ENCODE data around the gene NR2F2. TPM values are rescaled to one million over a fixed set of nuclear protein-coding genes. Genes with fewer than 3 reads are reported as not detected.

The NR2F2 gene
- total RNA-seq, 1 experiment from 2014 or later: 3.1 TPM

DNA sequence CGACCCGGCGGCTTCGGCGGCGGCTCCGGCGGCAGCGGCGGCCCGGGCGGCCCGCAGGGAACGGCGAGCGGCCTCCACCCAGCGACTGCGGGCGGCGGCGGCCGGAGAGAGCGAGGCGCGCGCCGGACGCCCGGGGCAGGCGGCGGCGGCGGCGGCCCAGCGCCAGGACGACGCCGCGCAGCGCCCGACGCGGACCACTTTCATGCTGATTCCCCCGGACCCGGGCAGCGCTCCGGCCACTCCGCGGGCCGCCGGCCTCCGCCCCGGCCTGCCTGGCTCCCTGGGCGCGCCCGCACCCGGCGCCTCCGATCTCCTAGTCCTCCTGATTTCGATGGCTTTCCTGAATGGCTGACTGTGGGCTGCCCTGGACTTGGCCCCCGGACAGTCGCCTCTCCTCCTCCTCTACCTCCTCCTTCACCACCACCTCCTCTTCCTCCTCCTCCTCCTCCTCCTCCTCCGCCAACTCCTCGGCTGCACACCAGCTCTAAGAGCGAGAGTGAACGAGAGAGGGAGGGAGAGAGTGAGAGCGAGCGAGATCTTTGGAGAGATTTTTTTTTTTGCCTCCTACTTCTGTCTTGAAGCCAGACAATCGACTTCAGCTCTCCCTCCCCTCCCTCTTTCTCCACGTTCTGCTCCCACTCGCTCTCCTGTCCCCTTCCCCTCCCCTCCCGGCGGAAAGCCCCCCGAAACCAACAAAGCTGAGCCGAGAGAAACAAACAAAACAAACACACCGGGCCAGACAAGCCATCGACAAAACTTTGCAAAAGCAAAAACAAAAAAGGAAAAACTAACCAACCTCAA, 844 bp downstream of the NR2F2 start:
- no peak for DNase-seq (ENCODE audit: low spot score)

DNA sequence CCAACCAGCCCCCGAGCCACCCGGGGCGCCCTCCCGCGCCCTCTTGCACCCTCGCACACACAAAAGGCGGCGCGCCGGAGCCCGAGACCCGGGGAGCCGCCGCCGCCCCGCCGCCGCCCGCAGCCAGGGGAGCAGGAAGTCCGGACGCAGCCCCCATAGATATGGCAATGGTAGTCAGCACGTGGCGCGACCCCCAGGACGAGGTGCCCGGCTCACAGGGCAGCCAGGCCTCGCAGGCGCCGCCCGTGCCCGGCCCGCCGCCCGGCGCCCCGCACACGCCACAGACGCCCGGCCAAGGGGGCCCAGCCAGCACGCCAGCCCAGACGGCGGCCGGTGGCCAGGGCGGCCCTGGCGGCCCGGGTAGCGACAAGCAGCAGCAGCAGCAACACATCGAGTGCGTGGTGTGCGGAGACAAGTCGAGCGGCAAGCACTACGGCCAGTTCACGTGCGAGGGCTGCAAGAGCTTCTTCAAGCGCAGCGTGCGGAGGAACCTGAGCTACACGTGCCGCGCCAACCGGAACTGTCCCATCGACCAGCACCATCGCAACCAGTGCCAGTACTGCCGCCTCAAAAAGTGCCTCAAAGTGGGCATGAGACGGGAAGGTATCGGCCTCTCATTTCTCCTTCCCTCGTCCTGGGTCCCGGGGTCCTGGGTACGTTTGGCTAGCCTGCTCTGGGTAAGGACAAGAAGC, 1.6 kb downstream of the NR2F2 start:
- peak; percentile 36 for DNase-seq (ENCODE audit: low spot score)

DNA sequence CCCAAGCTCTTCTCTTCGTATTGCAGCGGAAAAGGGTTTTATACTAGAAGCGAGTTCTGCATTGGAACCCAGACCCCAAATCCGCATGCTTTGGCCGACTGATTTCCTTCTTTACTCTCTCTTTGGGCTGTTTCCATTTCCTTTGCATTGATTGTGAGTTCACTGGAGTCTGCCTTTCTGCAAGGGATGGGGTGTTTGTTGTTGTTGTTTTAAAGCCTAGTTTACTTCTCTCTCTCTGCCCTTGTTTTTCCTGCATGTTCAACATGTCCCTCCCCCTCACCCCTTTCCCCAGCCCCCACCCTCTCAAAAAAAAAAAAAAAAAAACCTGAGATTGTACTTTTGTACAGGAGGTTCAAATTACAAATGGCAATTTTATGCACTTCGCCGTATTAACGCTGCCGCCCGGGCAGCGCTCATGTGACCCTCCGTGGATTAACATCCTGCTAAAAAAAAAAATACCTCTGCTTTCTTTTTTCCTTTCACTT, 2.2 kb downstream of the NR2F2 start:
- DNase-seq (ENCODE audit: low spot score): no peak

DNA sequence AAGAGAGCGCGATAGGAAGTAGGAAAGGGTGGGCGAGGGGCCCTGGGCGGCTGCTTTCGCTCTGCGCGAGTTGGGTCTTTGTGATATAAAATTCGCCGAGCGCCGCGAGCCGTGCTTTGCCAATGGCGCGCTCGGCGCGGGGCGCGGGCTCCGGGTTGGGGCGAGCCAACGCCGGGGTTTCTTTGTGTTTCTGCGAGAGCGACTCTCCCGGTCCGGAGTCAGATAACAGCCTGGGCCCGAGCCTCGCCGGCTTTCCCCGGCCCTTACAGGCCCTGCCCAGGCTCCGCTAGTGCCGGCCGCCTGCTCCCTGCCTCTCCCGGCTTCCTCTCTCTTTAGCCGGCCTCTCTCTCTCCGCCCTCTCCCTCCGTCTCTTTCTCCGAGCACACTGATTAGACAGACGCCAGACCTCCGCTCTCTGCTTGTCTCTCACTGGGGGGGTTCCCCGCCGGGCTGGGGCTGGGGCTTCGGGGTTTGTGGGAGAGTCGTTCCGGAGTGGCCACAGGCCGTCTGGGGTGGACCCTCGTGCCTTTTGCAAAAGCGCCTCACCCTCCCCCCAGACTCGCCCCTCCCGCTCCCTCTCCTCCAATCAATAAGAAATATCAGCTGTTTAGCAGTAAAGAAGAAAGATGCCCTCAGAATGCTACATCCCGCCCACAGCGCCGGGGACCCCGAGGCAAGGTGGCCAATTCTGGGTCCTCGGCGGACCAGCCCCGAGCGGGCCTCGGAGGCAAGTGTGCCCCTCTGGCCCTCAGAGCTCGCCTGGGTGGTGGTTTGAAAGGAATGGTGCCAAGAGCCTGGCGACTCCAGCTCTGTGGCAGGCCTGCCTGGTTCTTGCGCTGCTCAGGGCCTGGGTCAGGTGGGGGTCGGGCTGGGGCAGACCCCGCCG, 2.9 kb downstream of the NR2F2 start:
- DNase-seq (ENCODE audit: low spot score): no peak

DNA sequence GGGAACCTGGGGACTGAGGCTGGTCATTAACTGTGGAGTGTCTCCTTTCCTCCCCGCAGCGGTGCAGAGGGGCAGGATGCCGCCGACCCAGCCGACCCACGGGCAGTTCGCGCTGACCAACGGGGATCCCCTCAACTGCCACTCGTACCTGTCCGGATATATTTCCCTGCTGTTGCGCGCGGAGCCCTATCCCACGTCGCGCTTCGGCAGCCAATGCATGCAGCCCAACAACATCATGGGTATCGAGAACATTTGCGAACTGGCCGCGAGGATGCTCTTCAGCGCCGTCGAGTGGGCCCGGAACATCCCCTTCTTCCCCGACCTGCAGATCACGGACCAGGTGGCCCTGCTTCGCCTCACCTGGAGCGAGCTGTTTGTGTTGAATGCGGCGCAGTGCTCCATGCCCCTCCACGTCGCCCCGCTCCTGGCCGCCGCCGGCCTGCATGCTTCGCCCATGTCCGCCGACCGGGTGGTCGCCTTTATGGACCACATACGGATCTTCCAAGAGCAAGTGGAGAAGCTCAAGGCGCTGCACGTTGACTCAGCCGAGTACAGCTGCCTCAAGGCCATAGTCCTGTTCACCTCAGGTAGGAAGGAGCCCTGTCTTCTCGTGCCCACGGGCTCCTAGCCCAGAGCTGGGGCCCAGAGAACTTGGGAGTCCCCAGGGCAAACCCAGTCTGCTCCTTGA, 3.7 kb downstream of the NR2F2 start:
- no peak for DNase-seq (ENCODE audit: low spot score)

DNA sequence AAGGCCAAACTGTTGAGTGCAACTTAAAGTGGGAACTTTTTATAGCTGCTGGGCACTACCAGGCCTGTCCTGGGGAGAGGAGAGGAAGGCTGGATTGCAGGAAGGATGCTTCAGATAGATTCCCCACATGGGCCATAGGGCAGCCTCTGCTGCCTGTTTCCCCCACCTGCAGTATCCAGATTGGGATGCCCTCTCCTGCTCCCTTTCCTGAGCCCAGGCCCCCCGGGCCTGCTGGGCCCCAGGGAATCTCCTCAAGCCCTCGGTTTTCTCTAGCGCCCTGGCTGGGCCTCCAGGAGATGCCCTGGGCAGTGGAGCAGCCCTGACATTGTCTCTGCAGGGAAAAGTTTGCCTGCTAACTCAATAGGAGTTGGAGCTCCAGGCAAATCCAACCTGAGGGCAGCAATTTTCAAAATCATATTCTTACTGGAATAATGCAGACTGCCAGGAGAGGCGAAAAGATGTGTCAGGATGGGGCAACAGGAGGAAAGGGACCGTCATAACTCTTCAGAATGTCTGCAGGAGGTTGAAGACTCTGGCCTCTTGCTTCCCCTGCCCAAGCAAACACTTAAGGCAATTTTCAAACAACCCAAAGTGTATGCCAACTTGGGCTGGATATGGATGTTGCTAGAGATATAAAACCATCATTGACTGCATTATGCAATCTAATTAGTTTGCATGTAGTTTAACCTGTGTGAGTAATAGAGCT, 4.4 kb downstream of the NR2F2 start:
- DNase-seq (ENCODE audit: low spot score): no peak

DNA sequence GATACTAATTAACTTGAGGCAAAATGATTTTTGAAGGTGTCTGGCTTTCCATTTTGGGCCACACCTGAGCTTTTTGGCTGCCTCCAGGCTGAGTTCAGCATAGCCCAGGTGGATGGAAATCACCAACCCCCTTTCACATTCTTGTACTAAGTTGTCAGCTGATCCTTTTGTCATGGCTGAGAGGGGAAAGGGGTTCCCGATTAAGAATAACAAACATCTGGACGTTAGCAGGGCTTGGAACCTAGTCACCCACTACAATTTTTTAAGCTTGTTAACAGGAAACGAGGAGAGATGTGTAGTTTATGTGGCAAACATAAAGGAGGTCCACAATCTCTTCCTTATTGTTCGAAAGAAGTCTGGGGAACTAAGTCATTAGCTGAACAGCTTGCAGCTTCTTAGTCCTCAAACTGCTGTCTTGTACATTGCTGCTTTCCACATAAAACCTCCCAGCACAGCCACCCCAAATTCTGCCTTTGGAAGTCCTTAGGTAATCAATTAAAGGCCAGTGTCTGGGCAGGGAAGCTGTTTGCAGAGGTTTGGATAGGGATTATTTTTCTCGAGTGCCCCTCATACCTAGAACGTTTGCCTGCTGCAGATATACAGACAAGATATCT, 5.0 kb downstream of the NR2F2 start:
- no peak for DNase-seq (ENCODE audit: low spot score)

DNA sequence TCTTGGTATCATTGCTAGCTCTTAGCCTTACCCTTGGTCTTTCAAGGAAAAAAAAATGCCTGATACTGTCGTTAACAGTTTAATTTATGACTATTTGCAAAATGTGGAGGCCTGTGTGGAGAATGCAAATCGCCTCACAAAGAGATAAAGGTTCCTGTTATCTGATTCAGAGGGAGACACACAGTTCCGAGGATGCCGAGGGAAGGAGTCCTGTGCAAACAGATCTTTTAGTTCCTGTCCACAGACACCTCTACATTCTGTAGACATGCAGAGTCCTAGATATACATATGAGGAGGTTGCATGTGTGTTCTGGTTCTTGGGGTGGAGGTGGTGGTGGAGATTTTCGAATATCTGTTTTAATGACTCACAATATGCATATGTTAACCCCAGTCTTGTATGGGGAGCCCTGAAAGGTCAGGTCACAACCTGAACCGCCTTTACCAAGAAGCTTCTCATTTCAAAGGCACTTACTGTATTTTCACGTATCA, 5.7 kb downstream of the NR2F2 start:
- DNase-seq (ENCODE audit: low spot score): no peak

DNA sequence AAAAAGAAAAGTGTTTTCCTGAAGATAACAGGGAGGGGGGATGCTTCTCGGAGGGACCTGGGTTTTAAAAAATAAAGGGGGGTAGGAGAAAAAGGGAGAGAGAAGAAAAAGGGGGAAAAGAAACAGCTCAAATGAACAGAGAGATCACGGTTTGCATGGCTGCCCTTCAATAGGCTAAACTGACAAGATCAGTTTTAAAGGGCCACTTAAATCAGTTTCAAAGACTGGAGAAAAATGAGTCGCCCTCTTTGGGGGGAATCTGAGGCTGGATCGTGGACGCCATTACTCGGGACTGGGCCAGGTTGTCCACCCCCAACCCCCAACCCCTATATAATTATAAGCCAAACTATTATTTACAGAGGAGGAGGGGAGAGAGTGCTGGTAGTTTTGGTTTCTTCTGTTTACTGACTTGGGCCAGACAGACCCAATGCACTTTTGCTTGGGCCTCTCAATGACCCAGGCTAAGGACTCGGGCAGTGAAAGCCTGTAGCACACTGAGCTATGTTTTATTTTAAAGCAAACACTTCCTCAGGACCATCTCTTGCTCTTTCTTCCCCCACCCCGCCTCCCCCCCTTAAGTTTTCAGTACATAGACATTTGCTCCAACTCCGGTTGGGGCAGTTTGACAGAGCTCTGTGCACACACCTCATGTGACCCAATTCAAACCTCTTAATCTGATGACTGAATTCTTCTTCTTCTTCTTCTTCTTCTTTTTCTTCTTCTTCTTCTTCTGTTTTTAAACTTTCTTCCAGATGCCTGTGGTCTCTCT, 6.3 kb downstream of the NR2F2 start:
- no peak for DNase-seq (ENCODE audit: low spot score)

DNA sequence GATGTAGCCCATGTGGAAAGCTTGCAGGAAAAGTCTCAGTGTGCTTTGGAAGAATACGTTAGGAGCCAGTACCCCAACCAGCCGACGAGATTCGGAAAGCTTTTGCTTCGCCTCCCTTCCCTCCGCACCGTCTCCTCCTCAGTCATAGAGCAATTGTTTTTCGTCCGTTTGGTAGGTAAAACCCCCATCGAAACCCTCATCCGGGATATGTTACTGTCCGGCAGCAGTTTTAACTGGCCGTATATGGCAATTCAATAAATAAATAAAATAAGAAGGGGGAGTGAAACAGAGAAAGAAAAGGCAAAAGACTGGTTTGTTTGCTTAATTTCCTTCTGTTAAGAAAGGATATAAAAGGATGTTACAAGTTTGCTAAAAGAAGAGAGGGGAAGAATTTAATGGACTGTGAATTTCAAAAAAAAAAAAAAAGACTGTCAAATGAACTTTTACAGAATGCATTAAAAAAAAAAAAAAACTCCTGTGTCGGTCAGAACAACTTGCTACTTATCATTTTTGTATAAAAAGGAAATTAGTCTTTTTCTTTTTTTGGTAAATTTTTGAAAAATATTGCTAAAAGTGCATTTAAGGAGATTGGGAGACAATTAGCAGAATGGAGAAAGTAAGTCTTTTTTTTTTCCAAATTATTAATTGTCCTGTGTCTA, 7.0 kb downstream of the NR2F2 start:
- no peak for DNase-seq (ENCODE audit: low spot score)

DNA sequence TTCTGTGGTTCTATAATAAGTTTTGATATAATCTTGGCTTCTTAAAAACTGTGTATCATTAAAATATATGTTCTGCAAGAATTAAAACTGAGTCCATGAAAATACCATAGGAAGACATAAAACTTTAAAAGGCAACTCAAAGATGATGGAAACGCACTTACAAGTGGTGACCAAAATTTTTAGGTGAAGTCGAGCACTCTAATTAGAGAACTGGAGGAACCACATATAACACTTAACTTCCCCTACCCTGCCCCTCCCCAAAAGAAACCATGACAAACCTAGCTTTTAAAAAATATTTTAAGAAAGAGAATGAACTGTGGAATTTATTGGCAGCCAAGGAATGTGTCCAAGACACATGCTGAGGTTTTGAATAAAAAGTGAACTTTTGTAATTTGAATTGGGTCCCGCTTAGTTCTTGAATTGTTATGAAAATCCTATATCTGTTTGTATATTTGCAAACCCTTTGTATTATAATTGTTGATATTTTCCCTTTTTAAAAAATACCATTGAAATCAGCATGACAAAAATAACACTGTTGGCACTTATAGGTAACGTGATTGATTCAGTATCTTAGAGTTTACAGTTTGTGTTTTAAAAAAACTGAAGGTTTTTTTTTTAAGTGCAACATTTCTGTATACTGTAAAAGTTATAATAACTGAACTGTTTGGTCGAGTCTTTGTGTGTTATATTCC, 7.7 kb downstream of the NR2F2 start:
- no peak for DNase-seq (ENCODE audit: low spot score)

DNA sequence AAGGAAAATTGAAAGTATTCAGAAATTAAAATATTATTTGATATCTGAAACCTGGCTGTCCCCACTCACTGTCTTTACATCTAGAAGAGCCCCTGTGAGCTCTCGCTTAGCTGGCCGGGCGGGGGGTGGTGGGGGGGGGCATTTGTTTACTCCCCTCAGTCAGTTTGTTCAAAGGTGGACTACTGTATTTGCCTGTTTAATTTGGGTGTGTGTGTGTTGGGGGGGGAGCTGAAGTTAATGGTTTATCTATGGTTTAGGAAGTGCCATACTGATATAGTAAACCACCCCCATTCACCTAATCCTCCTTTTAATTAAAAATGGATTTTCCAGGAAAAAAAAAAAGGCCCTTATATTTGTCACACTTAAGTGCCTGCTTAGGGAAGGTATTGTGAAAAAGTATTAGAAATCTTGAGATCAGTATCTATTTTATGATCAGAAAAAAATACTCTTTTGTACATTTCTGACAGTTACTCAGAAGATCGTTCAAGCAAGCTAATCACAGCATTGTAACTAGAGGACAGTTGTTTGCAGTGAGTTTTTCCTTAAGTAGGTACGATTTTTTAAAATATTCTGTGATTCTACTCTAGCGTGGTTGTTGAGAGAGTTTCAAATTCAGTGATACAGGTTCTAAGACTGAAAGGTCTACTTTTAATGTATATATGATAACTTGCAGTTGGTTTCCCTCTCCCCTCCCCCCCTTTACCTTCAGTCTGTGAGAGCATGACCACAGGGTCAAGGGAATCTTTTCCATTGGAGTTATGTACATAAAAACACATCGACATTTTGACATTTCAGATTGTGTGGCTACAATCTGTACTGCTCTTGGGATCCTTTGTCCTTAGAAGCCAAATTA, 8.5 kb downstream of the NR2F2 start:
- DNase-seq (ENCODE audit: low spot score): no peak

DNA sequence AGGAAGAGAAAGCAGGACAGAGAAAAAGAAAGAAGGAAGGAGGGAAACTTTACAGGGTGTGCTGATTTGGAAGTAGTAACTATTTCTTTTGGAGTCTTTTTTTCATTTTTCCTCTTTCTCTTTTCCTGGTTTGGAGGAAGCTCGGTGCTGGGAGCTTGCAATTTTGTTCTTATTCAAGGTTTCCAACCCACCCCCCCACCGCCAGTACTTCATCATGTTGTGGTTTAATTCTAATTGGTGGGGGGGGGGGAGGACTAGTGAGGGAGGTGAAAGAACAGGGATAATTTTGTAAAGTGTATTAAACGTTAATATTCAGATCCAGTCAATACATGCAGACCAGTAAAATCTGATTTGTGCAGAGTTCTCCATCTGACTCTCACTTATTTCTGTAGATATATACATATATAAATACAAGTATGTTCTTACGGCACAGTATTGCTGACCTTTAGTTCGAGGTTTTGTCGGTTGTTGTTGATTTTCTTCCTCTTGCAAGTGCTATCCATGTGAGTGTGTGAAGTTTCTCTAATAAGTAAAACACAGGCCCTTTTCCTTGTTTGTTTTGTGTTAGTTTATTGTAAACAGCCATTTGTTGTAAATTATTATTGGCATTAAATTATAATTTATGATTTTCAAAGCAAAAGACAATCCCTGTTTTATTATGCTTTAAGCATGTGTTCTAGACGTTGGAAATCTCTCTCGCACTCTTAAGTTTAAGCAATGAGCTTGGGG, 9.3 kb downstream of the NR2F2 start:
- DNase-seq (ENCODE audit: low spot score): no peak

DNA sequence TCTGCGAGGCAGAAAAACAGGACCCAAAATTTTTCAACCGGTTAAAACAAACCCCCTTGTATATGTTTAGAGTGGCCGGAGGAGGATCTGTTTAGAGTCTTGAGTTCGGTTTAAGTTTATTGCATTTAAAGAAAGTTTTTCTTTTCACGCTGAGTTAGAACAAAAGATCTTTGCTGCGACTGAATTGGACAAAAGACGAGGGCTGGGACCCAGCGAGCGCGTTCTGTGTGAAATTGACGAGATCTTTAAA, 9.8 kb downstream of the NR2F2 start:
- DNase-seq (ENCODE audit: low spot score): no peak

DNA sequence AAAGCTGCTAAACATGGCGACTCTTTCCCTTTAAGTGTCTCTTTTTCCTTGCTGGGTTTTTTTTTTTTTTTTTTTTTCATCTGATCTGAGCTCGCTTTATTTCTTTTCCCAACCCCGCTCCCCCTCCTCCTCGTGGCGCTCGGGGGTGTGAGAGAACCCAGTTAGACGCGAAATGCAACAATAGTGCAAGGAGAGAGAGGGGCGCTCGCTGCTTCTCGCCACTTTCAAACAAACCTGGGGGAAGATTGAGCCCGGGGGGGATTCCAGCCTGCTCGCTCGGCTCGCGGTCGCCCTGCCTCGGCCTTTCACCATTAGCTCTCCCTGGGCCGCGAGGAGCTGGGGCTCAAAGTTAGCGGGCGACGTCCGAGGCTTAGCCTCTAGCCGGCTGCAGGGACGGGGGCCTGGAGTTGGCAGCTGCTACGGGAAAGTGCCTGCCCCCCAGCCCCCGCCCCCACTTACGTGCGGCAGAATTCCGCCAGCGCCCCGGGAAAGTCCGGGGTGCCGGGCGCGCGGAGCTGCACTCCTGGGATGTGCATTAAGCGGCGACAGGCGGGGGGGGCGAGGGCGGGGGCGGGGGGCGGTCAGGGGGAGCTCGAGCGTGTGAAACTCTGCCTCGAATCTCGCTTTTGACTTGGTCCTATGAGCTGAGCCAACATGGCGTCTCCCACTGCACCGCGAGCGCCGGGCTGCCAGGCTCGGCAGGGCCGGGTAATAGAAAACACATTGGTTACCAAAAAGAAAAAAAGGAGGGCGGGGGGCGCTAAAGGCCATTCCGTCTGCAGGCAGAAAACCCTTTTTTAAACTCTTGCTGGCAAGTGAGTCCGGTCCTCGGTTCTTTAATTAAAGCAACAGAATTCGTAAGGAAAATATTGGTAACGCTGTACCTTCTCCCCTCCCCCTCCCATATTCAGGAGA, 10.4 kb downstream of the NR2F2 start:
- DNase-seq (ENCODE audit: low spot score): no peak
